IMR-90 (cell line): ENCODE measurements around the gene RBM42. TPM values are rescaled to one million over a fixed set of nuclear protein-coding genes. Genes with fewer than 3 reads are reported as not detected.

Experiments
- ATAC-seq: fragments of 200-7000 bp; cut with Tn5 transposase; 2 replicates; pipeline ENCODE4 v1.9.1; 2020; ENCODE audit warnings: low read depth, mild to moderate bottlenecking, moderate library complexity
- BruUV-seq: library from RNA; stranded (reverse); fragments of 400-500 nt; replicated peaks from 2 replicates; lab custom pipeline; 2021; lab: Mats Ljungman, UMichigan
- CTCF ChIA-PET: fragments of 300-600 bp; formaldehyde crosslinking; extraction: SDS; loops from one replicate; lab custom pipeline; 2021; ENCODE audit warnings: antibody characterized with exemption; lab: Yijun Ruan, JAX
- POLR2A ChIA-PET: fragments of 300-600 bp; sonication (Branson Sonifier 250); formaldehyde crosslinking; loops from one replicate; lab custom pipeline; 2022; ENCODE audit warnings: antibody characterized with exemption; ENCODE audit not compliant: unreplicated experiment; lab: Charles Lee
- DNase-seq: peaks from one replicate; pipeline ENCODE4 v3.0.0; 2013
- H2AFZ ChIP-seq: replicated peaks from 2 replicates; pipeline ENCODE3; 2013; ENCODE audit warnings: low read length, mild to moderate bottlenecking; ENCODE audit not compliant: poor library complexity
- H2AK5ac ChIP-seq: 2 replicates; pipeline ENCODE4 v1.6.1; 2013; ENCODE audit warnings: low read depth, low read length, inconsistent platforms
- H2AK9ac ChIP-seq: replicated peaks from 2 replicates; pipeline ENCODE3; 2013; ENCODE audit warnings: mild to moderate bottlenecking, low read depth, low read length, moderate library complexity; ENCODE audit not compliant: poor library complexity
- H2BK120ac ChIP-seq: 2 replicates; pipeline ENCODE4 v1.6.1; 2013; ENCODE audit warnings: low read depth, low read length, inconsistent platforms
- H2BK15ac ChIP-seq: 3 replicates; pipeline ENCODE4 v1.6.1; 2013; ENCODE audit warnings: low read depth, low read length, inconsistent platforms
- H2BK20ac ChIP-seq: 2 replicates; pipeline ENCODE4 v1.6.1; 2013; ENCODE audit warnings: low read depth, mild to moderate bottlenecking, inconsistent platforms, low read length, moderate library complexity
- H2BK5ac ChIP-seq: 2 replicates; pipeline ENCODE4 v1.6.1; 2013; ENCODE audit warnings: mild to moderate bottlenecking, low read depth, low read length, inconsistent platforms; ENCODE audit not compliant: poor library complexity, severe bottlenecking
- H3K14ac ChIP-seq: replicated peaks from 2 replicates; pipeline ENCODE4 v1.6.1; 2013; ENCODE audit warnings: low read depth, low read length, inconsistent platforms
- H3K18ac ChIP-seq: 2 replicates; pipeline ENCODE4 v1.6.1; 2013; ENCODE audit warnings: low read depth, low read length, control low read depth
- H3K23ac ChIP-seq: 2 replicates; pipeline ENCODE4 v1.6.1; 2013; ENCODE audit warnings: low read depth, low read length, inconsistent platforms
- H3K27ac ChIP-seq: 2 replicates; pipeline ENCODE4 v1.5.1; 2013; ENCODE audit warnings: mild to moderate bottlenecking, control low read depth, low read length; ENCODE audit not compliant: insufficient read depth
- H3K27me3 ChIP-seq: 2 replicates; pipeline ENCODE4 v1.6.1; 2013; ENCODE audit warnings: low read length; ENCODE audit not compliant: control insufficient read depth, insufficient read depth
- H3K36me3 ChIP-seq: 2 replicates; pipeline ENCODE4 v1.6.1; 2013; ENCODE audit warnings: low read length, mixed read lengths; ENCODE audit not compliant: control insufficient read depth, insufficient read depth
- H3K4ac ChIP-seq: 2 replicates; pipeline ENCODE4 v1.6.1; 2013; ENCODE audit warnings: low read depth, low read length, inconsistent platforms
- H3K4me1 ChIP-seq: 2 replicates; pipeline ENCODE4 v1.6.1; 2013; ENCODE audit warnings: low read length, mixed read lengths; ENCODE audit not compliant: control insufficient read depth, insufficient read depth
- H3K4me2 ChIP-seq: 2 replicates; pipeline ENCODE4 v1.6.1; 2013; ENCODE audit warnings: low read depth, mild to moderate bottlenecking, control low read depth, low read length, moderate library complexity
- H3K4me3 ChIP-seq: 2 replicates; pipeline ENCODE4 v1.5.1; 2013; ENCODE audit warnings: low read depth, mild to moderate bottlenecking, control low read depth, low read length, moderate library complexity; ENCODE audit not compliant: insufficient read depth
- H3K56ac ChIP-seq: 2 replicates; pipeline ENCODE4 v1.6.1; 2013; ENCODE audit warnings: low read length, inconsistent platforms; ENCODE audit not compliant: insufficient read depth; ENCODE audit errors: extremely low read depth
- H3K79me1 ChIP-seq, 2 experiments: 2 replicates each; pipeline ENCODE4 v1.6.1; 2013; ENCODE audit warnings: low read length in 2 of 2, inconsistent platforms in 1 of 2, low read depth in 1 of 2
- H3K9ac ChIP-seq: 2 replicates; pipeline ENCODE4 v1.6.1; 2013; ENCODE audit warnings: low read depth, low read length, control low read depth
- H3K9me1 ChIP-seq: 2 replicates; pipeline ENCODE4 v1.6.1; 2013; ENCODE audit warnings: low read length, inconsistent platforms; ENCODE audit not compliant: insufficient read depth
- H3K9me3 ChIP-seq: 2 replicates; pipeline ENCODE4 v1.6.1; 2013; ENCODE audit warnings: low read length; ENCODE audit not compliant: control insufficient read depth, insufficient read depth
- H4K20me1 ChIP-seq: 2 replicates; pipeline ENCODE4 v1.6.1; 2013; ENCODE audit warnings: low read length, inconsistent platforms; ENCODE audit not compliant: insufficient read depth
- H4K5ac ChIP-seq: 2 replicates; pipeline ENCODE4 v1.6.1; 2013; ENCODE audit warnings: mild to moderate bottlenecking, low read depth, low read length, control low read depth
- H4K8ac ChIP-seq, 2 experiments: 2 replicates each; pipeline ENCODE4 v1.6.1; 2013; ENCODE audit warnings: low read depth in 2 of 2, low read length in 2 of 2, control low read depth in 1 of 2, inconsistent platforms in 1 of 2
- H4K91ac ChIP-seq: 2 replicates; pipeline ENCODE4 v1.6.1; 2013; ENCODE audit warnings: low read depth, low read length, inconsistent platforms; ENCODE audit not compliant: insufficient read depth
- CHD1 ChIP-seq: IDR thresholded peaks from 2 replicates; pipeline ENCODE4 v1.6.1; 2012; ENCODE audit warnings: low read depth, low read length, improper control_type of control experiment
- MAFK ChIP-seq: IDR thresholded peaks from 2 replicates; pipeline ENCODE4 v1.6.1; 2012; ENCODE audit warnings: low read depth, low read length, improper control_type of control experiment
- MAZ ChIP-seq: IDR thresholded peaks from 2 replicates; pipeline ENCODE4 v1.6.1; 2012; ENCODE audit warnings: low read depth, mild to moderate bottlenecking, low read length, improper control_type of control experiment, moderate library complexity, borderline replicate concordance
- MXI1 ChIP-seq: IDR thresholded peaks from 2 replicates; pipeline ENCODE4 v1.6.1; 2012; ENCODE audit warnings: low read depth, mild to moderate bottlenecking, low read length, moderate library complexity, borderline replicate concordance
- NFE2L2 ChIP-seq: fragments of 150-350 bp; IDR thresholded peaks from 2 replicates; pipeline ENCODE4 v1.6.1; 2016; ENCODE audit warnings: low read depth, mild to moderate bottlenecking, low read length
- RCOR1 ChIP-seq: IDR thresholded peaks from 2 replicates; pipeline ENCODE4 v1.6.1; 2012; ENCODE audit warnings: mild to moderate bottlenecking, low read length, improper control_type of control experiment; ENCODE audit not compliant: insufficient replicate concordance
- WGBS, 2 experiments: methylation state at CpG; one replicate each; pipeline versions ENCODE4 v1.1.5 to v1.1.7; 2013; ENCODE audit warnings: missing lambda C conversion rate in 2 of 2; ENCODE audit not compliant: insufficient read length in 1 of 2; ENCODE audit errors: extremely low coverage in 2 of 2; 5-methylcytosine and 5-hydroxymethylcytosine counted together
- dilution Hi-C: fragments of 300-500 bp; cut with HindIII; formaldehyde crosslinking; loops from one replicate; pipeline ENCODE4 v1.14.3; 2018; ENCODE audit warnings: low sequenced_read_pairs; ENCODE audit not compliant: unreplicated experiment
- in situ Hi-C: fragments of 300-500 bp; cut with MboI; formaldehyde crosslinking; loops from 3 replicates; pipeline ENCODE4 v1.14.3; 2019; ENCODE audit warnings: low sequenced_read_pairs, inconsistent platforms, mixed read lengths
- intact Hi-C: fragments of 100-400 bp; cut with micrococcal nuclease; formaldehyde crosslinking; loops from 2 replicates; pipeline ENCODE4 v1.10.0; 2022
- polyA plus RNA-seq, 3 experiments: library from polyadenylated mRNA; depleted of rRNA; stranded (reverse); fragments of >200 nt; gene quantifications; 2 replicates each; pipeline ENCODE4 v1.2.3, GENCODE V29; 2012; ENCODE audit warnings: low replicate concordance in 1 of 3
- total RNA-seq: library from RNA; depleted of rRNA; stranded (reverse); fragments of >200 nt; gene quantifications from 2 replicates; pipeline ENCODE4 v1.2.3, GENCODE V29; 2012

The RBM42 gene
- total and polyA plus RNA-seq, 2 of the 4 experiments (the other 2 are of a cell fraction) = 19.0 to 41.5 TPM

GRCh38 chr19:35657904-35658700 is 29.3 kb downstream of the RBM42 start (continued):
- no peak for TF ChIP-seq CHD1

- Histone ChIP-seq H3K4me2 (no peak overlapping the region), H4K91ac (no peak overlapping the region), H2BK20ac (no peak overlapping the region), H4K5ac (no peak overlapping the region), H3K79me1 (peaks cover 4 to 5% of the 10 kb centered on the region in 2 experiments; a peak in 2 of 4 replicates), H3K23ac (no peak overlapping the region), H3K9me1 (no peaks in the 10 kb centered on the region), H2BK15ac (no peak overlapping the region), H3K4me3 (no peak overlapping the region), H3K18ac (no peak overlapping the region), H3K4ac (no peak overlapping the region), H3K27me3 (no peaks in the 10 kb centered on the region), H2AK5ac (no peak overlapping the region), H4K8ac (no peak overlapping the region), H2AFZ (no peak overlapping the region), H2BK120ac (no peak overlapping the region), H2BK5ac (no peak overlapping the region), H4K20me1 (0 out of 2 replicates have a peak, but pooled peaks cover 7% of the 10 kb centered on the region), H3K36me3 (peaks cover 46% of the 10 kb centered on the region), H3K14ac (no peak overlapping the region), H2AK9ac (no peak overlapping the region), H3K9ac (no peak overlapping the region), H3K56ac (no peak overlapping the region), H3K4me1 (no peaks in the 10 kb centered on the region), H3K27ac (no peak overlapping the region), H3K9me3 (no peaks in the 10 kb centered on the region)
- ChIA-PET CTCF (interaction anchor here (0.7 kb wide), 1 partner anchor 618 kb away, joined by 3 read pairs; no protein-coding TSS in a partner anchor), POLR2A (no interaction called here)
- DNase-seq = no peak
- no CpG with 5 or more reads among the region's 6 CpGs for WGBS, 2 experiments
- in situ Hi-C loops = no loop called here
- dilution Hi-C loops = no loop called here
- intact Hi-C loops = no loop called here
- TF ChIP-seq MAZ (no peak), MAFK (no peak), NFE2L2 (no peak), MXI1 (no peak), RCOR1 (no peak)
- BruUV-seq = no TSS peak
- ATAC-seq = no peak
Measured at GRCh38 chr19:35661995-35662340, 33.1 kb downstream of the RBM42 start.
